Astrocyte (in vitro differentiated cells and primary cell): ENCODE results near the gene ONECUT3. TPM values are rescaled to one million over a fixed set of nuclear protein-coding genes. Genes with fewer than 3 reads are reported as not detected.

Source experiments
- DNase-seq: peaks from one replicate; pipeline ENCODE4 v3.0.0-alpha.2; 2010; ENCODE audit warnings: low read depth
- FAIRE-seq: peaks from 2 replicates; lab custom pipeline; 2011; peaks lifted over from hg19 to GRCh38; lab: Jason Lieb, UNC
- H2AFZ ChIP-seq: 2 replicates; pipeline ENCODE4 v1.6.0; 2012; ENCODE audit warnings: low read depth, low read length, inconsistent platforms
- H3K27ac ChIP-seq: 2 replicates; pipeline ENCODE4 v1.5.1; 2011; ENCODE audit warnings: low read depth, low read length, inconsistent platforms
- H3K27me3 ChIP-seq: 2 replicates; pipeline ENCODE4 v1.6.0; 2011; ENCODE audit warnings: low read length, inconsistent platforms; ENCODE audit not compliant: insufficient read depth
- H3K36me3 ChIP-seq: 2 replicates; pipeline ENCODE4 v1.5.1; 2011; ENCODE audit warnings: low read length, inconsistent platforms; ENCODE audit not compliant: insufficient read depth
- H3K4me1 ChIP-seq: 2 replicates; pipeline ENCODE4 v1.5.1; 2011; ENCODE audit warnings: low read length, inconsistent platforms; ENCODE audit not compliant: insufficient read depth
- H3K4me2 ChIP-seq: 2 replicates; pipeline ENCODE4 v1.6.0; 2012; ENCODE audit warnings: low read length, inconsistent platforms
- H3K4me3 ChIP-seq: 2 replicates; pipeline ENCODE4 v1.5.1; 2011; ENCODE audit warnings: low read depth, mild to moderate bottlenecking, low read length, inconsistent platforms; ENCODE audit not compliant: insufficient read depth
- H3K79me2 ChIP-seq: 2 replicates; pipeline ENCODE4 v1.6.0; 2012; ENCODE audit warnings: mild to moderate bottlenecking, low read length, inconsistent platforms; ENCODE audit not compliant: insufficient read depth
- H3K9ac ChIP-seq: 2 replicates; pipeline ENCODE4 v1.6.0; 2012; ENCODE audit warnings: mild to moderate bottlenecking, low read length, inconsistent platforms
- H3K9me3 ChIP-seq: 2 replicates; pipeline ENCODE4 v1.5.1; 2012; ENCODE audit warnings: low read depth, mild to moderate bottlenecking, low read length, inconsistent platforms; ENCODE audit not compliant: insufficient read depth
- H4K20me1 ChIP-seq: 2 replicates; pipeline ENCODE4 v1.6.0; 2012; ENCODE audit warnings: low read length, inconsistent platforms; ENCODE audit not compliant: insufficient read depth
- H3K27ac Mint-ChIP-seq: one replicate; pipeline ENCODE4 v1.8.0; 2021; ENCODE audit warnings: mild to moderate bottlenecking, mixed read lengths; ENCODE audit not compliant: unreplicated experiment
- H3K27me3 Mint-ChIP-seq: one replicate; pipeline ENCODE4 v1.8.0; 2021; ENCODE audit warnings: low read depth, mixed read lengths; ENCODE audit not compliant: unreplicated experiment
- H3K36me3 Mint-ChIP-seq: one replicate; pipeline ENCODE4 v1.8.0; 2021; ENCODE audit warnings: low read depth, mixed read lengths; ENCODE audit not compliant: unreplicated experiment
- H3K4me1 Mint-ChIP-seq: one replicate; pipeline ENCODE4 v1.8.0; 2021; ENCODE audit warnings: low read depth, mixed read lengths; ENCODE audit not compliant: unreplicated experiment
- H3K4me3 Mint-ChIP-seq: one replicate; pipeline ENCODE4 v1.8.0; 2021; ENCODE audit warnings: mild to moderate bottlenecking, moderate library complexity, mixed read lengths; ENCODE audit not compliant: unreplicated experiment
- H3K9me3 Mint-ChIP-seq: one replicate; pipeline ENCODE4 v1.8.0; 2021; ENCODE audit warnings: mild to moderate bottlenecking, mixed read lengths; ENCODE audit not compliant: unreplicated experiment
- CTCF ChIP-seq: IDR thresholded peaks from 2 replicates; pipeline ENCODE4 v1.5.1; 2011; ENCODE audit warnings: low read depth, mild to moderate bottlenecking, inconsistent platforms, low read length, moderate library complexity; ENCODE audit not compliant: insufficient read depth
- EZH2 ChIP-seq: IDR thresholded peaks from 2 replicates; pipeline ENCODE4 v1.6.1; 2012; ENCODE audit warnings: mild to moderate bottlenecking, low read length, inconsistent platforms; ENCODE audit not compliant: insufficient read depth
- total RNA-seq: library from RNA; stranded (reverse); gene quantifications from 2 replicates; pipeline ENCODE4 v1.2.1, GENCODE V29; 2021

Gene ONECUT3
- total RNA-seq, 1 donor from 2014 or later = not detected

GRCh38 chr19:1776606-1777147 is 23.4 kb downstream of the ONECUT3 start:
- no peak overlapping the region for H3K4me2 ChIP-seq
- H3K36me3 ChIP-seq = no peaks in the 10 kb centered on the region
- H3K4me3 ChIP-seq = no peak overlapping the region
- Mint-ChIP-seq H3K4me3 (no peak overlapping the region), H3K9me3 (peaks cover 9% of the 10 kb centered on the region), H3K4me1 (no peaks in the 10 kb centered on the region), H3K27me3 (peaks cover 62% of the 10 kb centered on the region), H3K36me3 (no peaks in the 10 kb centered on the region), H3K27ac (no peak overlapping the region)
- TF ChIP-seq CTCF (no peak), EZH2 (peak; percentile 60)
- FAIRE-seq (no peak), DNase-seq (no peak)
- H3K27ac ChIP-seq = no peak overlapping the region
- H3K4me1 ChIP-seq = no peaks in the 10 kb centered on the region
- no peaks in the 10 kb centered on the region for H3K79me2 ChIP-seq
- H2AFZ ChIP-seq = no peak overlapping the region
- peaks cover 47% of the 10 kb centered on the region for H3K27me3 ChIP-seq
- H3K9ac ChIP-seq = no peak overlapping the region
- peaks cover 5% of the 10 kb centered on the region for H3K9me3 ChIP-seq
- H4K20me1 ChIP-seq = no peaks in the 10 kb centered on the region

GRCh38 chr19:1777149-1777548 is 23.8 kb downstream of the ONECUT3 start:
- Histone ChIP-seq H3K79me2 (no peaks in the 10 kb centered on the region), H3K27me3 (peaks cover 47% of the 10 kb centered on the region), H3K27ac (no peak overlapping the region), H3K4me2 (no peak overlapping the region), H4K20me1 (no peaks in the 10 kb centered on the region), H3K36me3 (no peaks in the 10 kb centered on the region), H2AFZ (no peak overlapping the region), H3K9me3 (peaks cover 10% of the 10 kb centered on the region), H3K4me1 (no peaks in the 10 kb centered on the region), H3K4me3 (no peak overlapping the region), H3K9ac (no peak overlapping the region)
- no peaks in the 10 kb centered on the region for H3K36me3 Mint-ChIP-seq
- FAIRE-seq (no peak), DNase-seq (no peak)
- no peak overlapping the region for H3K4me3 Mint-ChIP-seq
- H3K27me3 Mint-ChIP-seq = peaks cover 66% of the 10 kb centered on the region
- H3K27ac Mint-ChIP-seq = no peak overlapping the region
- no peak for TF ChIP-seq CTCF
- no peak for TF ChIP-seq EZH2
- H3K4me1 Mint-ChIP-seq = no peaks in the 10 kb centered on the region
- peaks cover 12% of the 10 kb centered on the region for H3K9me3 Mint-ChIP-seq

- Histone ChIP-seq H3K27ac (no peak overlapping the region), H3K9ac (no peak overlapping the region), H4K20me1 (no peaks in the 10 kb centered on the region), H3K79me2 (no peaks in the 10 kb centered on the region), H3K27me3 (peaks cover 42% of the 10 kb centered on the region), H3K4me1 (no peaks in the 10 kb centered on the region), H3K9me3 (peaks cover 17% of the 10 kb centered on the region), H3K4me2 (no peak overlapping the region), H2AFZ (no peak overlapping the region), H3K4me3 (no peak overlapping the region), H3K36me3 (no peaks in the 10 kb centered on the region)
- Mint-ChIP-seq H3K4me1 (no peaks in the 10 kb centered on the region), H3K4me3 (no peak overlapping the region), H3K36me3 (peaks cover 6% of the 10 kb centered on the region), H3K27ac (no peak overlapping the region), H3K27me3 (peaks cover 63% of the 10 kb centered on the region), H3K9me3 (peaks cover 17% of the 10 kb centered on the region)
- DNase-seq (no peak), FAIRE-seq (no peak)
- TF ChIP-seq CTCF (no peak), EZH2 (no peak)
These were observed 26.3 kb downstream of the ONECUT3 start for GRCh38 chr19:1779574-1779973.
